ENCODE data around the gene ING5.
A peak's percentile ranks its signal among the peaks of the same experiment; 100 is the strongest.
"Not testable (repeated sequence)": the region's sequence is repeated elsewhere in the genome, so short reads cannot be mapped to it uniquely, and the experiment has no call there.

ING5 gene

GRCh38 chr2:241721852-241722251 is 20.0 kb downstream of the ING5 start:
- Histone ChIP-seq H3K4me2 (ENCODE audit: low read length) (no peak overlapping the region), H3K9me3 (replicated peaks; ENCODE audit: low read length) (peaks cover 5% of the 10 kb centered on the region), H3K27me3 (ENCODE audit: control insufficient read depth, insufficient read depth, low read length) (no peaks in the 10 kb centered on the region), H3K36me3 (ENCODE audit: insufficient read depth, low read length) (peaks cover 57% of the 10 kb centered on the region), H3K4me3 (ENCODE audit: low read length) (no peak overlapping the region), H3K4me1 (ENCODE audit: control insufficient read depth, insufficient read depth, low read length) (no peaks in the 10 kb centered on the region), H3K9ac (ENCODE audit: low read depth, low read length) (no peak overlapping the region)

- H3K27me3 ChIP-seq (ENCODE audit: control insufficient read depth, insufficient read depth, low read length) = no peaks in the 10 kb centered on the region
- H3K4me2 ChIP-seq (ENCODE audit: low read length) = no peak overlapping the region
- no peaks in the 10 kb centered on the region for H3K4me1 ChIP-seq (ENCODE audit: control insufficient read depth, insufficient read depth, low read length)
- H3K9me3 ChIP-seq (replicated peaks; ENCODE audit: low read length) = peaks cover 5% of the 10 kb centered on the region
- H3K36me3 ChIP-seq (ENCODE audit: insufficient read depth, low read length) = peaks cover 57% of the 10 kb centered on the region
- H3K4me3 ChIP-seq (ENCODE audit: low read length) = no peak overlapping the region
- no peak overlapping the region for H3K9ac ChIP-seq (ENCODE audit: low read depth, low read length)
Observed at GRCh38 chr2:241722896-241723454, 21.1 kb downstream of the ING5 start.

GRCh38 chr2:241724259-241724974 is 22.6 kb downstream of the ING5 start:
- peaks cover 5% of the 10 kb centered on the region for H3K9me3 ChIP-seq (replicated peaks; ENCODE audit: low read length)
- H3K9ac ChIP-seq (ENCODE audit: low read depth, low read length) = no peak overlapping the region
- no peak overlapping the region for H3K4me3 ChIP-seq (ENCODE audit: low read length)
- peaks cover 7% of the 10 kb centered on the region for H3K4me1 ChIP-seq (ENCODE audit: control insufficient read depth, insufficient read depth, low read length)
- H3K27me3 ChIP-seq (ENCODE audit: control insufficient read depth, insufficient read depth, low read length) = no peaks in the 10 kb centered on the region
- peaks cover 50% of the 10 kb centered on the region for H3K36me3 ChIP-seq (ENCODE audit: insufficient read depth, low read length)
- no peak overlapping the region for H3K4me2 ChIP-seq (ENCODE audit: low read length)

GRCh38 chr2:241724975-241725870 is 23.4 kb downstream of the ING5 start:
- Histone ChIP-seq H3K4me1 (ENCODE audit: control insufficient read depth, insufficient read depth, low read length) (peaks cover 7% of the 10 kb centered on the region), H3K4me2 (ENCODE audit: low read length) (peak overlapping the region; percentile 20), H3K9me3 (replicated peaks; ENCODE audit: low read length) (peaks cover 5% of the 10 kb centered on the region), H3K9ac (ENCODE audit: low read depth, low read length) (no peak overlapping the region), H3K36me3 (ENCODE audit: insufficient read depth, low read length) (peaks cover 42% of the 10 kb centered on the region), H3K4me3 (ENCODE audit: low read length) (no peak overlapping the region), H3K27me3 (ENCODE audit: control insufficient read depth, insufficient read depth, low read length) (no peaks in the 10 kb centered on the region)

- no peak overlapping the region for H3K4me3 ChIP-seq (ENCODE audit: low read length)
Observed at GRCh38 chr2:241726459-241726858, 24.6 kb downstream of the ING5 start.

GRCh38 chr2:241728000-241728399 is 26.2 kb downstream of the ING5 start:
- no peak overlapping the region for H3K4me3 ChIP-seq (ENCODE audit: low read length)
- no peak overlapping the region for H3K9ac ChIP-seq (ENCODE audit: low read depth, low read length)
- H3K27me3 ChIP-seq (ENCODE audit: control insufficient read depth, insufficient read depth, low read length) = no peaks in the 10 kb centered on the region
- H3K4me2 ChIP-seq (ENCODE audit: low read length) = no peak overlapping the region
- peaks cover 20% of the 10 kb centered on the region for H3K36me3 ChIP-seq (ENCODE audit: insufficient read depth, low read length)
- peaks cover 7% of the 10 kb centered on the region for H3K4me1 ChIP-seq (ENCODE audit: control insufficient read depth, insufficient read depth, low read length)
- peaks cover 3% of the 10 kb centered on the region for H3K9me3 ChIP-seq (replicated peaks; ENCODE audit: low read length)

More at GRCh38 chr2:241726459-241726858, 24.6 kb downstream of the ING5 start:
- Histone ChIP-seq H3K36me3 (ENCODE audit: insufficient read depth, low read length) (peaks cover 34% of the 10 kb centered on the region), H3K27me3 (ENCODE audit: control insufficient read depth, insufficient read depth, low read length) (no peaks in the 10 kb centered on the region), H3K9ac (ENCODE audit: low read depth, low read length) (no peak overlapping the region), H3K4me2 (ENCODE audit: low read length) (no peak overlapping the region), H3K4me1 (ENCODE audit: control insufficient read depth, insufficient read depth, low read length) (peaks cover 7% of the 10 kb centered on the region), H3K9me3 (replicated peaks; ENCODE audit: low read length) (peaks cover 5% of the 10 kb centered on the region)

- Histone ChIP-seq H3K36me3 (ENCODE audit: insufficient read depth, low read length) (peaks cover 14% of the 10 kb centered on the region), H3K4me2 (ENCODE audit: low read length) (peak overlapping the region; percentile 20), H3K4me1 (ENCODE audit: control insufficient read depth, insufficient read depth, low read length) (peaks cover 7% of the 10 kb centered on the region), H3K9ac (ENCODE audit: low read depth, low read length) (no peak overlapping the region), H3K27me3 (ENCODE audit: control insufficient read depth, insufficient read depth, low read length) (no peaks in the 10 kb centered on the region), H3K9me3 (replicated peaks; ENCODE audit: low read length) (no peaks in the 10 kb centered on the region), H3K4me3 (ENCODE audit: low read length) (no peak overlapping the region)
Observed at GRCh38 chr2:241728627-241729026, 26.8 kb downstream of the ING5 start.

- H3K36me3 ChIP-seq (ENCODE audit: insufficient read depth, low read length) = peaks cover 5% of the 10 kb centered on the region
- peaks cover 11% of the 10 kb centered on the region for H3K4me1 ChIP-seq (ENCODE audit: control insufficient read depth, insufficient read depth, low read length)
- H3K27me3 ChIP-seq (ENCODE audit: control insufficient read depth, insufficient read depth, low read length) = no peaks in the 10 kb centered on the region
- H3K9ac ChIP-seq (ENCODE audit: low read depth, low read length) = no peak overlapping the region
- no peaks in the 10 kb centered on the region for H3K9me3 ChIP-seq (replicated peaks; ENCODE audit: low read length)
- no peak overlapping the region for H3K4me2 ChIP-seq (ENCODE audit: low read length)
- H3K4me3 ChIP-seq (ENCODE audit: low read length) = no peak overlapping the region
Observed at GRCh38 chr2:241729868-241730267, 28.0 kb downstream of the ING5 start.

- Histone ChIP-seq H3K9ac (ENCODE audit: low read depth, low read length) (no peak overlapping the region), H3K9me3 (replicated peaks; ENCODE audit: low read length) (no peaks in the 10 kb centered on the region), H3K4me1 (ENCODE audit: control insufficient read depth, insufficient read depth, low read length) (peaks cover 14% of the 10 kb centered on the region), H3K27me3 (ENCODE audit: control insufficient read depth, insufficient read depth, low read length) (no peaks in the 10 kb centered on the region), H3K36me3 (ENCODE audit: insufficient read depth, low read length) (peaks cover 4% of the 10 kb centered on the region), H3K4me2 (ENCODE audit: low read length) (no peak overlapping the region), H3K4me3 (ENCODE audit: low read length) (no peak overlapping the region)
Observed at GRCh38 chr2:241730671-241731293, 28.9 kb downstream of the ING5 start.

GRCh38 chr2:241732513-241733186 is 30.8 kb downstream of the ING5 start:
- Histone ChIP-seq H3K4me3 (ENCODE audit: low read length) (peak overlapping the region; percentile 54), H3K4me2 (ENCODE audit: low read length) (peak overlapping the region; percentile 58), H3K4me1 (ENCODE audit: control insufficient read depth, insufficient read depth, low read length) (peaks cover 14% of the 10 kb centered on the region)
- not testable (repeated sequence) for H3K36me3 ChIP-seq (ENCODE audit: insufficient read depth, low read length); H3K9me3 ChIP-seq (replicated peaks; ENCODE audit: low read length); H3K9ac ChIP-seq (ENCODE audit: low read depth, low read length); H3K27me3 ChIP-seq (ENCODE audit: control insufficient read depth, insufficient read depth, low read length)

Measured in skeletal muscle satellite cell (primary cell).